OCI-LY3 (cell line): Measurements from ENCODE around the gene ATXN2.

ENCODE experiments used
- H2AFZ ChIP-seq: fragments of 200-600, 300-600 bp; shearing (Covaris generic); 2 replicates; pipeline ENCODE4 v1.6.0; 2014; ENCODE audit warnings: antibody characterized with exemption, low read depth, low read length
- H3K27ac ChIP-seq: fragments of 200-600, 300-600 bp; sonication (generic); 2 replicates; pipeline ENCODE4 v1.5.1; 2014; ENCODE audit warnings: mild to moderate bottlenecking, low read length, moderate library complexity, mixed read lengths
- H3K27me3 ChIP-seq: fragments of 200-600, 300-600 bp; sonication (generic); 2 replicates; pipeline ENCODE4 v1.6.1; 2014; ENCODE audit warnings: low read depth, low read length, mixed read lengths
- H3K36me3 ChIP-seq: fragments of 200-600, 300-600 bp; sonication (generic); replicated peaks from 2 replicates; pipeline ENCODE3; 2014; ENCODE audit warnings: low read depth, low read length, mixed read lengths
- H3K4me1 ChIP-seq: fragments of 300-600, 200-600 bp; sonication (generic); 2 replicates; pipeline ENCODE4 v1.6.1; 2014; ENCODE audit warnings: low read length, mixed read lengths
- H3K4me2 ChIP-seq: fragments of 200-600, 300-600 bp; sonication (generic); 2 replicates; pipeline ENCODE4 v1.6.1; 2014; ENCODE audit warnings: low read length, mixed read lengths
- H3K4me3 ChIP-seq: fragments of 300-600, 200-600 bp; sonication (generic); 2 replicates; pipeline ENCODE4 v1.5.1; 2014; ENCODE audit warnings: antibody characterized with exemption, mild to moderate bottlenecking, low read length, moderate library complexity
- H3K79me2 ChIP-seq: fragments of 300-600, 200-600 bp; shearing (Covaris generic); 2 replicates; pipeline ENCODE4 v1.6.1; 2014; ENCODE audit warnings: mild to moderate bottlenecking, low read length, mixed read lengths
- H3K9ac ChIP-seq: fragments of 300-600, 200-600 bp; shearing (Covaris generic); 2 replicates; pipeline ENCODE4 v1.6.0; 2014; ENCODE audit warnings: mild to moderate bottlenecking, low read length, moderate library complexity
- H3K9me3 ChIP-seq: fragments of 200-600, 300-600 bp; shearing (Covaris generic); 2 replicates; pipeline ENCODE4 v1.6.1; 2014; ENCODE audit warnings: low read length, mixed read lengths; ENCODE audit not compliant: insufficient read depth
- H4K20me1 ChIP-seq: fragments of 200-600, 300-600 bp; sonication (generic); 2 replicates; pipeline ENCODE4 v1.6.1; 2016; ENCODE audit warnings: low read length, mixed read lengths; ENCODE audit not compliant: insufficient read depth
- EZH2phosphoT487 ChIP-seq: fragments of 200-600 bp; shearing (Covaris generic); IDR thresholded peaks from 2 replicates; pipeline ENCODE4 v1.6.1; 2018; ENCODE audit warnings: antibody characterized with exemption, mixed run types, low read depth
- TF ChIP-seq, protein P1 (sequence below): fragments of 200-600, 300-600 bp; sonication (generic); IDR thresholded peaks from 2 replicates; pipeline ENCODE4 v1.5.1; 2014; ENCODE audit warnings: antibody characterized with exemption, low read length, low read depth

Gene ATXN2

DNA sequence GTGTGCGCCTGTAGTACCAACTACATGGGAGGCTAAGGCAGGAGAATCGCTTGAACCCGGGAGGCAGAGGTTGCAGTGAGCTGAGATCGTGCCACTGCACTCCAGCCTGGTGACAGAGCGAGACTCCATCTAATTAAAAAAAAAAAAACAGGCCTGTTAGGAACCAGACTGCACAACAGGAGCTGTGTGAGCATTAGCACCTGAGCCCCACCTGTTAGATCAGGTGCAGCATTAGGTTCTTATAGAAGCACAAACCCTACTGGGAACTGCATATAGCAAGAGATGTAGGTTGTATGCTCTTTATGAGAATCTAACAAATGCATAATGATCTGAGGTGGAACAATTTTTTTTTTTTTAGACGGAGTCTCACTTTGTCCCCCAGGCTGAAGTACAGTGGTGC lies 8.6 kb downstream of the ATXN2 start:
- H4K20me1 ChIP-seq = peaks cover 61% of the 10 kb centered on the region
- no peak for TF ChIP-seq EZH2phosphoT487
- TF ChIP-seq, protein P1, sequence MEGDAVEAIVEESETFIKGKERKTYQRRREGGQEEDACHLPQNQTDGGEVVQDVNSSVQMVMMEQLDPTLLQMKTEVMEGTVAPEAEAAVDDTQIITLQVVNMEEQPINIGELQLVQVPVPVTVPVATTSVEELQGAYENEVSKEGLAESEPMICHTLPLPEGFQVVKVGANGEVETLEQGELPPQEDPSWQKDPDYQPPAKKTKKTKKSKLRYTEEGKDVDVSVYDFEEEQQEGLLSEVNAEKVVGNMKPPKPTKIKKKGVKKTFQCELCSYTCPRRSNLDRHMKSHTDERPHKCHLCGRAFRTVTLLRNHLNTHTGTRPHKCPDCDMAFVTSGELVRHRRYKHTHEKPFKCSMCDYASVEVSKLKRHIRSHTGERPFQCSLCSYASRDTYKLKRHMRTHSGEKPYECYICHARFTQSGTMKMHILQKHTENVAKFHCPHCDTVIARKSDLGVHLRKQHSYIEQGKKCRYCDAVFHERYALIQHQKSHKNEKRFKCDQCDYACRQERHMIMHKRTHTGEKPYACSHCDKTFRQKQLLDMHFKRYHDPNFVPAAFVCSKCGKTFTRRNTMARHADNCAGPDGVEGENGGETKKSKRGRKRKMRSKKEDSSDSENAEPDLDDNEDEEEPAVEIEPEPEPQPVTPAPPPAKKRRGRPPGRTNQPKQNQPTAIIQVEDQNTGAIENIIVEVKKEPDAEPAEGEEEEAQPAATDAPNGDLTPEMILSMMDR = no peak

DNA sequence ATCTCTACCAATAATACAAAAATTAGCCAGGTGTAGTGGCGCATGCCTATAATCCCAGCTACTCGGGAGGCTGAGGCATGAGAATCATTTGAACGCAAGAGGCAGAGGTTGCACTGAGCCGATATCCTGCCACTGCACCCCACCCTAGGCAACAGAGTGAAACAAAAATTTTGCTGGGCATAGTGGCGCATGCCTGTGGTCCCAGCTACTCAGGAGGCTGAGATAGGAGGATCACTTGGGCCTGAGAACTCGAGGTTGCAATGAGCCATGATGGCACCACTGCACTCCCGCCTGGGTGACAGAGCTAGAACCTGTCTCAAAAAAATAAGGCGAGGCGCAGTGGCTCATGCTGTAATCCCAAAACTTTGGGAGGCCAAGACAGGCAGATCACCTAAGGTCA lies 9.5 kb downstream of the ATXN2 start:
- Histone ChIP-seq H3K27ac (no peak overlapping the region), H4K20me1 (peaks cover 60% of the 10 kb centered on the region), H3K9ac (no peak overlapping the region), H3K27me3 (no peaks in the 10 kb centered on the region), H3K4me1 (peaks cover 6% of the 10 kb centered on the region), H3K4me2 (no peak overlapping the region), H2AFZ (no peak overlapping the region), H3K9me3 (no peaks in the 10 kb centered on the region), H3K36me3 (no peaks in the 10 kb centered on the region), H3K79me2 (peaks cover 98% of the 10 kb centered on the region), H3K4me3 (no peak overlapping the region)
- TF ChIP-seq EZH2phosphoT487 = no peak
- TF ChIP-seq, protein P1 = no peak

More for the DNA sequence above, 8.6 kb downstream of the ATXN2 start:
- Histone ChIP-seq H3K27me3 (no peaks in the 10 kb centered on the region), H3K79me2 (peaks cover 98% of the 10 kb centered on the region), H3K4me1 (peaks cover 9% of the 10 kb centered on the region), H3K9me3 (no peaks in the 10 kb centered on the region), H3K36me3 (no peaks in the 10 kb centered on the region), H3K4me3 (no peak overlapping the region), H3K4me2 (no peak overlapping the region), H3K27ac (no peak overlapping the region), H2AFZ (no peak overlapping the region), H3K9ac (no peak overlapping the region)

DNA sequence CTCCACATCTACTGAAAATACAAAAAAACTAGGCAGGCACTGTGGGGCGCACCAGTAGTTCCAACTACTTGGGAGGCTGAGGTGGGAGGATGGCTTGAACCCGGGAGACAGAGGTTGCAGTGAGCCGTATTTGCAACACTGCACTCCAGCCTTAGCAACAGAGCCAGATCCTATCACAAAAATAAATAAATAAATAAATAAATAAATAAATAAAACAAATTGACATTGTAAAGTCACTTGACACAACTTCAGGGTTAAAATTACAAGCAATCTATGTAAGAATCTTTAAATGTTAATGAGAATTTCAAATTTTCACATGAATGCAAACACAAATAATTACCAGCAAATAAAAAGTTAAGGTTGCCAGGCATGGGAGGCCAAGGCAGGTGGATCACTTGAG lies 11.1 kb downstream of the ATXN2 start:
- Histone ChIP-seq H3K27ac (no peak overlapping the region), H3K27me3 (no peaks in the 10 kb centered on the region), H3K79me2 (peaks cover 98% of the 10 kb centered on the region), H3K9ac (no peak overlapping the region), H3K4me2 (no peak overlapping the region), H4K20me1 (peaks cover 48% of the 10 kb centered on the region), H2AFZ (no peak overlapping the region), H3K9me3 (no peaks in the 10 kb centered on the region), H3K4me1 (peaks cover 6% of the 10 kb centered on the region), H3K4me3 (no peak overlapping the region), H3K36me3 (no peaks in the 10 kb centered on the region)
- TF ChIP-seq EZH2phosphoT487 = no peak
- TF ChIP-seq, protein P1 = no peak

DNA sequence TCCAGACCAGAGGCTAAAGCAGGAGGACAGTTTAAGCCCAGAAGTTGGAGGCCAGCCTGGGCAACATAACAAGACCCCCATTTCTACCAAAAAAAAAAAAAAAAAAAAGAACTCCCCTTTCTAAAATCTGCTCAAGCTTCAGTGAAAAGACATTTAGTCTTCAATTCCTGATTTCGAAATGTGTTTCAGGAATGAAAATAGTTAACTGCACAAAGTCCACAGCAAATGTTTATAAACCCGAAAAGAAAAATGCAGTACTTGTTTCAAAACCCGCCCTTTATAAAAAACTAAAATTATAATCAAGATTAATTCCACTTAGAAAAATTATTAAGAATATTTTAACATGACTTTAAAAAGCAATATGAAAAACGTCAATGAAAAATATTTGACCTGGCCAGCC lies 12.1 kb downstream of the ATXN2 start:
- Histone ChIP-seq H3K36me3 (no peaks in the 10 kb centered on the region), H4K20me1 (peaks cover 45% of the 10 kb centered on the region), H3K79me2 (peaks cover 97% of the 10 kb centered on the region), H3K4me3 (no peak overlapping the region), H3K4me2 (no peak overlapping the region), H3K9me3 (no peaks in the 10 kb centered on the region), H3K9ac (no peak overlapping the region), H3K27ac (no peak overlapping the region), H3K27me3 (no peaks in the 10 kb centered on the region), H3K4me1 (peaks cover 6% of the 10 kb centered on the region), H2AFZ (no peak overlapping the region)
- no peak for TF ChIP-seq EZH2phosphoT487
